Osteoblast (primary cell): ENCODE results near the gene RGS19. TPM values are rescaled to one million over a fixed set of nuclear protein-coding genes. Genes with fewer than 3 reads are reported as not detected.
A peak's percentile ranks its signal among the peaks of the same experiment; 100 is the strongest.

ENCODE experiments used
- DNase-seq: peaks from one replicate; pipeline ENCODE4 v3.0.0; 2011; ENCODE audit warnings: low spot score, mixed read lengths; ENCODE audit not compliant: insufficient read length; ENCODE audit errors: missing footprints
- H2AFZ ChIP-seq: 2 replicates; pipeline ENCODE4 v1.6.0; 2011; ENCODE audit warnings: mild to moderate bottlenecking, low read length
- H3K27ac ChIP-seq: 2 replicates; pipeline ENCODE4 v1.5.1; 2011; ENCODE audit warnings: mild to moderate bottlenecking, low read depth, low read length, moderate library complexity
- H3K27me3 ChIP-seq: 2 replicates; pipeline ENCODE4 v1.6.0; 2012; ENCODE audit warnings: mild to moderate bottlenecking, control low read depth, inconsistent platforms, low read length, moderate library complexity; ENCODE audit not compliant: insufficient read depth
- H3K36me3 ChIP-seq: 2 replicates; pipeline ENCODE4 v1.5.1; 2011; ENCODE audit warnings: mild to moderate bottlenecking, low read length, control low read depth, moderate library complexity; ENCODE audit not compliant: insufficient read depth
- H3K4me1 ChIP-seq: 2 replicates; pipeline ENCODE4 v1.5.1; 2011; ENCODE audit warnings: mild to moderate bottlenecking, low read length, control low read depth, moderate library complexity; ENCODE audit not compliant: insufficient read depth
- H3K4me2 ChIP-seq: 2 replicates; pipeline ENCODE4 v1.6.0; 2011; ENCODE audit warnings: mild to moderate bottlenecking, low read length; ENCODE audit not compliant: insufficient read depth
- H3K4me3 ChIP-seq: fragments of 200-600 bp; sonication (generic); 3 replicates; pipeline ENCODE4 v1.5.1; 2012; ENCODE audit warnings: mild to moderate bottlenecking, low read length, inconsistent platforms; ENCODE audit not compliant: insufficient read depth
- H3K79me2 ChIP-seq: 2 replicates; pipeline ENCODE4 v1.6.0; 2012; ENCODE audit warnings: mild to moderate bottlenecking, low read length, control low read depth, inconsistent platforms; ENCODE audit not compliant: insufficient read depth
- H3K9me3 ChIP-seq: 2 replicates; pipeline ENCODE4 v1.5.1; 2011; ENCODE audit warnings: low read depth, low read length, control low read depth
- H4K20me1 ChIP-seq: 2 replicates; pipeline ENCODE4 v1.6.0; 2012; ENCODE audit warnings: mild to moderate bottlenecking, low read length, control low read depth; ENCODE audit not compliant: insufficient read depth
- CTCF ChIP-seq: IDR thresholded peaks from 2 replicates; pipeline ENCODE4 v1.5.1; 2011; ENCODE audit warnings: mild to moderate bottlenecking, low read depth, low read length, moderate library complexity; ENCODE audit errors: extremely low read depth
- total RNA-seq: library from RNA; depleted of rRNA; stranded (reverse); fragments of >200 nt; gene quantifications from 2 replicates; pipeline ENCODE4 v1.2.3, GENCODE V29; 2012

The RGS19 gene
- total RNA-seq, 1 donor, result 6.9 TPM

- no peak overlapping the region for H3K4me2 ChIP-seq
- H2AFZ ChIP-seq, result no peak overlapping the region
- H3K27ac ChIP-seq, result no peak overlapping the region
- H3K27me3 ChIP-seq, result no peaks in the 10 kb centered on the region
- H3K4me1 ChIP-seq, result no peaks in the 10 kb centered on the region
- no peak for TF ChIP-seq CTCF
- DNase-seq, result peak; percentile 76
- H3K4me3 ChIP-seq, result no peak overlapping the region
- H3K79me2 ChIP-seq, result no peaks in the 10 kb centered on the region
- peaks cover 17% of the 10 kb centered on the region for H4K20me1 ChIP-seq
- no peaks in the 10 kb centered on the region for H3K9me3 ChIP-seq
- peaks cover 74% of the 10 kb centered on the region for H3K36me3 ChIP-seq
Measured at GRCh38 chr20:64027981-64028685, 51.2 kb downstream of the RGS19 start.

- Histone ChIP-seq H3K4me3 (no peak overlapping the region), H3K4me1 (no peaks in the 10 kb centered on the region), H3K36me3 (peaks cover 72% of the 10 kb centered on the region), H3K27me3 (no peaks in the 10 kb centered on the region), H2AFZ (no peak overlapping the region), H3K4me2 (no peak overlapping the region), H3K9me3 (no peaks in the 10 kb centered on the region), H4K20me1 (peaks cover 30% of the 10 kb centered on the region), H3K79me2 (peaks cover 2% of the 10 kb centered on the region), H3K27ac (no peak overlapping the region)
- peak; percentile 58 for DNase-seq
- TF ChIP-seq CTCF, result no peak
Measured at GRCh38 chr20:64025826-64026412, 53.4 kb downstream of the RGS19 start.

- DNase-seq, result peak; percentile 80
- no peak overlapping the region for H3K4me2 ChIP-seq
Measured at GRCh38 chr20:64025101-64025825, 54.1 kb downstream of the RGS19 start.

More at GRCh38 chr20:64025101-64025825, 54.1 kb downstream of the RGS19 start:
- H3K79me2 ChIP-seq, result peaks cover 2% of the 10 kb centered on the region
- peaks cover 65% of the 10 kb centered on the region for H3K36me3 ChIP-seq
- H3K27me3 ChIP-seq, result no peaks in the 10 kb centered on the region
- H3K4me1 ChIP-seq, result no peaks in the 10 kb centered on the region
- H3K27ac ChIP-seq, result no peak overlapping the region
- no peak for TF ChIP-seq CTCF
- no peaks in the 10 kb centered on the region for H3K9me3 ChIP-seq
- H4K20me1 ChIP-seq, result peaks cover 28% of the 10 kb centered on the region
- H3K4me3 ChIP-seq, result no peak overlapping the region
- H2AFZ ChIP-seq, result no peak overlapping the region
